Tibial artery (tissue), 4 donors: ENCODE data around the gene IHH.

ENCODE experiments used
- DNase-seq, 2 donors: peaks; one replicate each; pipeline ENCODE4 v3.0.0-alpha.2; 2019
- H3K27ac ChIP-seq, 2 donors: fragments of 200-600 bp; sonication (generic) in 1 of 2; 1 replicate in 1 of 2; 2 replicates in 1 of 2; pipeline ENCODE4 v1.5.1; 2018 to 2019; ENCODE audit warnings: mild to moderate bottlenecking in 1 of 2
- H3K27me3 ChIP-seq, 2 donors: fragments of 200-600 bp; sonication (generic) in 1 of 2; one replicate each; pipeline versions ENCODE4 v1.5.1 to v1.6.0; 2016 to 2019
- H3K36me3 ChIP-seq, 3 donors: fragments of 200-600 bp; sonication (generic) in 2 of 3; one replicate each; pipeline ENCODE4 v1.5.1; 2016 to 2019; ENCODE audit warnings: mild to moderate bottlenecking in 2 of 3
- H3K4me1 ChIP-seq, 4 donors: fragments of 200-600 bp; sonication (generic) in 2 of 4; 1 replicate in 3 of 4; 2 replicates in 1 of 4; pipeline ENCODE4 v1.5.1; 2016 to 2019
- H3K4me3 ChIP-seq, 2 donors: fragments of 200-600 bp; sonication (generic) in 1 of 2; 1 replicate in 1 of 2; 2 replicates in 1 of 2; pipeline ENCODE4 v1.5.1; 2018 to 2019; ENCODE audit warnings: mild to moderate bottlenecking in 2 of 2
- H3K9me3 ChIP-seq, 3 donors: fragments of 200-600 bp; sonication (generic) in 1 of 3; one replicate each; pipeline ENCODE4 v1.5.1; 2016 to 2019
- intact Hi-C: fragments of 100-400 bp; cut with DNase I; formaldehyde crosslinking; loops from one replicate; pipeline ENCODE4 v1.15.0; 2023; ENCODE audit warnings: low total_unique reads
- TF ChIP-seq, protein P1 (sequence below), 2 experiments: fragments of 200-600 bp in 1 of 2; fragments of 450-650 bp in 1 of 2; IDR thresholded peaks; one replicate each; pipeline ENCODE4 v1.5.1; 2017 to 2019; ENCODE audit warnings: antibody characterized with exemption in 2 of 2, mild to moderate bottlenecking in 1 of 2, moderate library complexity in 1 of 2

The IHH gene

DNA sequence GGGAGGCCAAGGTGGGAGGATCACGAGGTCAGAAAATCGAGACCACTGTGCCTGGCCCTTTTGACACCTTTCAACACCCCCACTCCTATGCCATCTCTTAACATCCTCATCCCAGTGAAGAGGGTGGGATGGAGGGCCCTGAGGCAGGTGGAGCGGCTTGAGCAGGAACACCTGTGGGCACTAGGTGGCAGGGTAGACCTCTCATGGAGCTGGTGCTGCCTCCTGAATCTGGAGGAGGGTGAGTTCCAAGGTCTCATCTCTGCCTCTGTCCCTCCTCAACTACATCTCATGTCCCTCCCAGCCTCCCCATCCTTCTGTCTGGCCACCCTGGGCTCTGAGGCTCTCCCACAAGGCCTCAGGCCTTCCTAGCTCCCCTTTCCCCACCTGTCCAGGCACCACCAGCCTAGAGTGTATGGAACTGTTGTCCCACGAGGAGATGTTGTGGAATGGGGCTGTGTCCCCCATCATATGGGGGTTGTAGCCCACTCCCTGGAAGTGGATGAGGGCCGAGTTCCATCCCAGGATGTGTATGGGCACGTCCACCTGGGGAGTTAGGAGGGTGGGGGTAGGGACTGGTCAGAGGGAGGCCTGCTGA, 50.5 kb downstream of the IHH start:
- no peaks in the 10 kb centered on the region for H3K9me3 ChIP-seq
- DNase-seq = no peak
- intact Hi-C loops = no loop called here
- H3K4me3 ChIP-seq = no peak overlapping the region
- peaks cover 0 to 39% of the 10 kb centered on the region in 2 donors for H3K27me3 ChIP-seq
- H3K27ac ChIP-seq = no peak overlapping the region
- H3K4me1 ChIP-seq = no peaks in the 10 kb centered on the region
- no peaks in the 10 kb centered on the region for H3K36me3 ChIP-seq
- TF ChIP-seq, protein P1, sequence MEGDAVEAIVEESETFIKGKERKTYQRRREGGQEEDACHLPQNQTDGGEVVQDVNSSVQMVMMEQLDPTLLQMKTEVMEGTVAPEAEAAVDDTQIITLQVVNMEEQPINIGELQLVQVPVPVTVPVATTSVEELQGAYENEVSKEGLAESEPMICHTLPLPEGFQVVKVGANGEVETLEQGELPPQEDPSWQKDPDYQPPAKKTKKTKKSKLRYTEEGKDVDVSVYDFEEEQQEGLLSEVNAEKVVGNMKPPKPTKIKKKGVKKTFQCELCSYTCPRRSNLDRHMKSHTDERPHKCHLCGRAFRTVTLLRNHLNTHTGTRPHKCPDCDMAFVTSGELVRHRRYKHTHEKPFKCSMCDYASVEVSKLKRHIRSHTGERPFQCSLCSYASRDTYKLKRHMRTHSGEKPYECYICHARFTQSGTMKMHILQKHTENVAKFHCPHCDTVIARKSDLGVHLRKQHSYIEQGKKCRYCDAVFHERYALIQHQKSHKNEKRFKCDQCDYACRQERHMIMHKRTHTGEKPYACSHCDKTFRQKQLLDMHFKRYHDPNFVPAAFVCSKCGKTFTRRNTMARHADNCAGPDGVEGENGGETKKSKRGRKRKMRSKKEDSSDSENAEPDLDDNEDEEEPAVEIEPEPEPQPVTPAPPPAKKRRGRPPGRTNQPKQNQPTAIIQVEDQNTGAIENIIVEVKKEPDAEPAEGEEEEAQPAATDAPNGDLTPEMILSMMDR (IDR thresholded peaks at IDR 0.05) = no peak

DNA sequence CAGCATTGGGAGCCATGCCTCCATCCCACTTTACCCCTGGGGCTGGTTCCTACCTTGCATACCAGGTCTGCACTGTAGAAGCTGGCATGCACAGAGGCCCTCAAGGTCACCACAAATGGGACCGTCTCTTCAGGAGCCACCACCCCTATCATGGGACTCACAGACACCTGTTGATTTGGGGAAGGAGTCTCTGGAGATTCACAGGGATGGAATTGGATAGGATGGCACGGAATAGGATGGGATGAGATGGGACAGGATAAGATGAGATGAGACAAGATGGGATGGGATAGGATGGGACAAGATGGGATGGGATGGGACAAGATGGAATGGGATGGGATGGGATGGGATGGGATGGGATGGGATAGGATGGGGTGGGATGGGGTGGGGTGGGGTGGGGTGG, 51.4 kb downstream of the IHH start:
- no peaks in the 10 kb centered on the region for H3K9me3 ChIP-seq
- no peaks in the 10 kb centered on the region for H3K4me1 ChIP-seq
- H3K27me3 ChIP-seq = peaks cover 0 to 49% of the 10 kb centered on the region in 2 donors
- H3K27ac ChIP-seq = no peak overlapping the region
- intact Hi-C loops = no loop called here
- DNase-seq = no peak
- H3K36me3 ChIP-seq = no peaks in the 10 kb centered on the region
- TF ChIP-seq, protein P1 (IDR thresholded peaks at IDR 0.05) = no peak
- H3K4me3 ChIP-seq = no peak overlapping the region
